Loucy (cell line): ENCODE data around the gene RBMS2.

Experiments
- H2AFZ ChIP-seq: fragments of 200-600 bp; sonication (generic); 2 replicates; pipeline ENCODE4 v1.6.0; 2016; ENCODE audit warnings: antibody characterized with exemption, mild to moderate bottlenecking, low read length, moderate library complexity
- H3F3A ChIP-seq: fragments of 200-600 bp; 2 replicates; pipeline ENCODE4 v1.6.0; 2016; ENCODE audit warnings: antibody characterized with exemption, low read depth, mild to moderate bottlenecking
- H3K27me3 ChIP-seq: fragments of 200-600 bp; sonication (generic); 2 replicates; pipeline ENCODE4 v1.6.1; 2014; ENCODE audit warnings: low read length, mild to moderate bottlenecking; ENCODE audit not compliant: insufficient read depth, poor library complexity, severe bottlenecking
- H3K36me3 ChIP-seq: fragments of 200-600 bp; sonication (generic); 2 replicates; pipeline ENCODE4 v1.6.1; 2016; ENCODE audit warnings: low read length; ENCODE audit not compliant: insufficient read depth
- H3K4me1 ChIP-seq: fragments of 200-600 bp; sonication (generic); 2 replicates; pipeline ENCODE4 v1.5.1; 2014; ENCODE audit warnings: low read length, mild to moderate bottlenecking; ENCODE audit not compliant: insufficient read depth, poor library complexity, severe bottlenecking
- H3K4me2 ChIP-seq: fragments of 200-600 bp; sonication (generic); 2 replicates; pipeline ENCODE4 v1.6.0; 2014; ENCODE audit warnings: antibody characterized with exemption, low read length, low read depth, mild to moderate bottlenecking; ENCODE audit not compliant: poor library complexity, severe bottlenecking
- H3K4me3 ChIP-seq: fragments of 200-600 bp; sonication (generic); 2 replicates; pipeline ENCODE4 v1.5.1; 2014; ENCODE audit warnings: low read length, mild to moderate bottlenecking, mixed read lengths; ENCODE audit not compliant: poor library complexity, severe bottlenecking
- H3K79me2 ChIP-seq: fragments of 200-600 bp; sonication (generic); 2 replicates; pipeline ENCODE4 v1.6.1; 2014; ENCODE audit warnings: low read length; ENCODE audit not compliant: insufficient read depth
- H3K9ac ChIP-seq: fragments of 200-600 bp; sonication (generic); 2 replicates; pipeline ENCODE4 v1.6.0; 2014; ENCODE audit warnings: mild to moderate bottlenecking, low read depth, low read length, moderate library complexity; ENCODE audit not compliant: poor library complexity, severe bottlenecking
- H3K9me2 ChIP-seq: fragments of 200-600 bp; sonication (generic); replicated peaks from 2 replicates; pipeline ENCODE4 v1.6.1; 2016; ENCODE audit warnings: low read depth, low read length, mixed read lengths
- H3K9me3 ChIP-seq: fragments of 200-600 bp; sonication (generic); 2 replicates; pipeline ENCODE4 v1.6.1; 2014; ENCODE audit warnings: mild to moderate bottlenecking, antibody characterized with exemption, low read length, low read depth; ENCODE audit not compliant: insufficient read depth
- H4K20me1 ChIP-seq: fragments of 200-600 bp; sonication (generic); 2 replicates; pipeline ENCODE4 v1.6.0; 2014; ENCODE audit warnings: antibody characterized with exemption, low read length, mild to moderate bottlenecking; ENCODE audit not compliant: insufficient read depth, poor library complexity, severe bottlenecking
- EZH2phosphoT487 ChIP-seq: fragments of 200-600 bp; IDR thresholded peaks from 2 replicates; pipeline ENCODE4 v1.6.1; 2018; ENCODE audit warnings: antibody characterized with exemption, mild to moderate bottlenecking, moderate library complexity, borderline replicate concordance
- TF ChIP-seq, protein P1 (sequence below): fragments of 200-600 bp; sonication (generic); conservative IDR thresholded peaks from 2 replicates; pipeline ENCODE4 v1.5.1; 2014; ENCODE audit warnings: mild to moderate bottlenecking, antibody characterized with exemption, low read length

The RBMS2 gene

DNA sequence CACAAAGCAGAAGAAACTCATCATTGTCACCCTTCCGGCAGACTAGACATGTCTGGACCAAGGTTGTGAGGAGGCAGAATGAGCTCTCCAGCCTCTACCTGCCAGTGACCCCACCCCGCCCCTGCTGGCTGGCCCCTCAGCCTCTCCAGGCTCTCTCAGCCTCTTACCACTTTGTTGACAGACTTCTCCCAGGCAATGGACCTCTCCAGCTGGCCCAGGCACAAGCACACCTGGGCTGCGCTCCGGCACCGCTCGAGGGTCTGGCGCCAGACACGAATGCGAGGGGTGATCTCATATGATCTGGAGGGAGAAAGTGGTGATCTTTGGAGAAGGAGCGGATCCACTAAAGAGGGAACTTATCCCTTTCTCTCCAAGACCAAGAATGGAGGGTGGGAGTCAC, 78.2 kb downstream of the RBMS2 start:
- H3F3A ChIP-seq: no peaks in the 10 kb centered on the region
- TF ChIP-seq, protein P1, sequence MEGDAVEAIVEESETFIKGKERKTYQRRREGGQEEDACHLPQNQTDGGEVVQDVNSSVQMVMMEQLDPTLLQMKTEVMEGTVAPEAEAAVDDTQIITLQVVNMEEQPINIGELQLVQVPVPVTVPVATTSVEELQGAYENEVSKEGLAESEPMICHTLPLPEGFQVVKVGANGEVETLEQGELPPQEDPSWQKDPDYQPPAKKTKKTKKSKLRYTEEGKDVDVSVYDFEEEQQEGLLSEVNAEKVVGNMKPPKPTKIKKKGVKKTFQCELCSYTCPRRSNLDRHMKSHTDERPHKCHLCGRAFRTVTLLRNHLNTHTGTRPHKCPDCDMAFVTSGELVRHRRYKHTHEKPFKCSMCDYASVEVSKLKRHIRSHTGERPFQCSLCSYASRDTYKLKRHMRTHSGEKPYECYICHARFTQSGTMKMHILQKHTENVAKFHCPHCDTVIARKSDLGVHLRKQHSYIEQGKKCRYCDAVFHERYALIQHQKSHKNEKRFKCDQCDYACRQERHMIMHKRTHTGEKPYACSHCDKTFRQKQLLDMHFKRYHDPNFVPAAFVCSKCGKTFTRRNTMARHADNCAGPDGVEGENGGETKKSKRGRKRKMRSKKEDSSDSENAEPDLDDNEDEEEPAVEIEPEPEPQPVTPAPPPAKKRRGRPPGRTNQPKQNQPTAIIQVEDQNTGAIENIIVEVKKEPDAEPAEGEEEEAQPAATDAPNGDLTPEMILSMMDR: no peak
- no peak for TF ChIP-seq EZH2phosphoT487
- H3K9me2 ChIP-seq: no peaks in the 10 kb centered on the region
- no peaks in the 10 kb centered on the region for H3K4me1 ChIP-seq
- no peaks in the 10 kb centered on the region for H4K20me1 ChIP-seq
- no peaks in the 10 kb centered on the region for H3K79me2 ChIP-seq
- no peak overlapping the region for H3K4me3 ChIP-seq
- H3K36me3 ChIP-seq: peaks cover 76% of the 10 kb centered on the region
- H3K4me2 ChIP-seq: no peak overlapping the region
- H3K9me3 ChIP-seq: no peaks in the 10 kb centered on the region
- no peak overlapping the region for H3K9ac ChIP-seq
- H2AFZ ChIP-seq: no peak overlapping the region
- H3K27me3 ChIP-seq: no peaks in the 10 kb centered on the region

DNA sequence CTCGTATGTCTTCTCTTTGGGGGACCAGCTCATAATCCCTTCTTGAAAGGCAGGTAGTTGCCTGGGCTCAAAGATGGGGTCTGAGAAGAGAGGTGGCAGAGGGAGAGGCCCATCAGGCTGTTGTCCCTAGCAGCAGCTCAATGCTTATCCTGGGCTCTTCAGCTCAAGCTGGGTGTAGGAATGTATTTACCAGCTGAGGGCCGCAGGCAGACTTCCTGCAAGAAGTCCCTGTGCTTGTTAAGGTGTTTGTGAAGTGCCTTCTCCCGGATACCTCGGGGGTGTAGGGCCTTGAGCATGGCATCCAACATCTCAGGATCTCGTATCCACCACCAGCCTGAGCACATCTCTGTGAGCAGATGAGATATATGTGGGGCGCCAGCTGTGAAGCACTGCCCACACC, 79.1 kb downstream of the RBMS2 start:
- H3K4me3 ChIP-seq: no peak overlapping the region

DNA sequence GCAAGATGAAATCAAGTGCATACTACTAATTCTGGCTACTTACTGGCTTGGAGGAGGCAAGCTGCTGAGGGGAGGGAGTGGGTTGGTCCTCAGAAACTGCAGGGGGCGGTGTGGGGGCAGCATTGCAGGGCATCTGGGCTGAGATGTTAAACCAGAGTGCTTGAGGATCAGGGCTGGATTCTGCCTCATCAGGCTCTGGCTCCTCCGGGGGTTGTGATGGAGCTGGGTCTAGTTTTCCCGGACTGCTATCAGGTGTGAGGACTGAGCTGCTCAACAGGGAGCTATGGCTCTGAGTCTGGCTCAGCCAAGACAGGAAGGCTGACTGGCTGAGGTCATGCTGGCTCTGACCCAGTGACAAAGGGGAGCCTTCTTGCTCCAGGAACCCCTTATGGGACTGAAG, 79.9 kb downstream of the RBMS2 start:
- H3K9ac ChIP-seq: no peak overlapping the region
- TF ChIP-seq EZH2phosphoT487: no peak
- TF ChIP-seq, protein P1: peak; percentile 59
- H3K9me3 ChIP-seq: no peaks in the 10 kb centered on the region
- no peaks in the 10 kb centered on the region for H3F3A ChIP-seq
- H3K27me3 ChIP-seq: no peaks in the 10 kb centered on the region
- peaks cover 92% of the 10 kb centered on the region for H3K36me3 ChIP-seq
- no peaks in the 10 kb centered on the region for H3K4me1 ChIP-seq
- H3K4me3 ChIP-seq: no peak overlapping the region
- no peaks in the 10 kb centered on the region for H3K9me2 ChIP-seq
- no peaks in the 10 kb centered on the region for H3K79me2 ChIP-seq
- H3K4me2 ChIP-seq: no peak overlapping the region
- H2AFZ ChIP-seq: no peak overlapping the region
- no peaks in the 10 kb centered on the region for H4K20me1 ChIP-seq

More for the DNA sequence above, 79.1 kb downstream of the RBMS2 start:
- H4K20me1 ChIP-seq: no peaks in the 10 kb centered on the region
- no peaks in the 10 kb centered on the region for H3K9me2 ChIP-seq
- H3F3A ChIP-seq: no peaks in the 10 kb centered on the region
- H2AFZ ChIP-seq: no peak overlapping the region
- H3K4me1 ChIP-seq: no peaks in the 10 kb centered on the region
- peaks cover 85% of the 10 kb centered on the region for H3K36me3 ChIP-seq
- no peak for TF ChIP-seq EZH2phosphoT487
- TF ChIP-seq, protein P1: no peak
- H3K9me3 ChIP-seq: no peaks in the 10 kb centered on the region
- H3K4me2 ChIP-seq: no peak overlapping the region
- no peaks in the 10 kb centered on the region for H3K27me3 ChIP-seq
- no peak overlapping the region for H3K9ac ChIP-seq
- H3K79me2 ChIP-seq: no peaks in the 10 kb centered on the region
